NCI-H774 (cell line): ENCODE measurements around the gene HOXD13.
A peak's percentile ranks its signal among the peaks of the same experiment; 100 is the strongest.

Source experiments
- DNase-seq: peaks from one replicate; lab custom pipeline; 2025; lab: John Stamatoyannopoulos, UW

The HOXD13 gene

GRCh38 chr2:176106581-176107539 is 14.3 kb downstream of the HOXD13 start, which contains the start of gene HOXD11:
TSS of gene HOXD11 (plus strand) at chr2:176107280. CDS start at chr2:176107356, 76 bp downstream.
- DNase-seq = peak; percentile 74

- DNase-seq = peak; percentile 43
These were observed 15.2 kb downstream of the HOXD13 start for GRCh38 chr2:176107731-176108181.

GRCh38 chr2:176109192-176109901 is 16.8 kb downstream of the HOXD13 start:
- DNase-seq = no peak

- DNase-seq = no peak
These were observed 17.4 kb downstream of the HOXD13 start for GRCh38 chr2:176109946-176110345.

- DNase-seq = no peak
These were observed 18.1 kb downstream of the HOXD13 start for GRCh38 chr2:176110415-176111308.

GRCh38 chr2:176111309-176111663 is 18.8 kb downstream of the HOXD13 start:
- DNase-seq = no peak

- DNase-seq = no peak
These were observed 19.4 kb downstream of the HOXD13 start for GRCh38 chr2:176111846-176112374.

GRCh38 chr2:176112375-176113302 is 20.1 kb downstream of the HOXD13 start:
- no peak for DNase-seq

GRCh38 chr2:176114120-176114929 is 21.8 kb downstream of the HOXD13 start:
- peak; percentile 80 for DNase-seq

- no peak for DNase-seq
These were observed 22.6 kb downstream of the HOXD13 start for GRCh38 chr2:176114930-176115625.

GRCh38 chr2:176115883-176116813 is 23.6 kb downstream of the HOXD13 start, which contains the start of gene HOXD10:
TSS of gene HOXD10 (plus strand) at chr2:176116778. CDS start at chr2:176116834, 56 bp downstream.
- DNase-seq = no peak

GRCh38 chr2:176117162-176117822 is 24.8 kb downstream of the HOXD13 start:
- DNase-seq = no peak

- DNase-seq = no peak
These were observed 25.4 kb downstream of the HOXD13 start for GRCh38 chr2:176117823-176118371.

- DNase-seq = peak; percentile 17
These were observed 26.2 kb downstream of the HOXD13 start for GRCh38 chr2:176118601-176119339.

- DNase-seq = no peak
These were observed 28.1 kb downstream of the HOXD13 start for GRCh38 chr2:176120364-176121189.
